Duodenal mucosa (tissue), 2 donors: ENCODE data around the gene SLC38A3.
"Not testable (repeated sequence)": the region's sequence is repeated elsewhere in the genome, so short reads cannot be mapped to it uniquely, and the experiment has no call there.

ENCODE experiments used
- H3K27ac ChIP-seq: one replicate; pipeline ENCODE4 v1.7.0; 2013; ENCODE audit warnings: low read depth, low read length
- H3K27me3 ChIP-seq, 2 donors: one replicate each; pipeline ENCODE4 v1.7.0; 2013; ENCODE audit warnings: low read length in 2 of 2, control low read depth in 1 of 2; ENCODE audit not compliant: insufficient read depth in 2 of 2, control insufficient read depth in 1 of 2
- H3K36me3 ChIP-seq, 2 donors: one replicate each; pipeline ENCODE4 v1.7.0; 2013; ENCODE audit warnings: low read length in 2 of 2, control low read depth in 1 of 2; ENCODE audit not compliant: insufficient read depth in 2 of 2, control insufficient read depth in 1 of 2
- H3K4me1 ChIP-seq, 2 donors: one replicate each; pipeline ENCODE4 v1.7.0; 2013; ENCODE audit warnings: low read length in 2 of 2, control low read depth in 1 of 2; ENCODE audit not compliant: insufficient read depth in 2 of 2, control insufficient read depth in 1 of 2
- H3K4me3 ChIP-seq, 2 donors: one replicate each; pipeline ENCODE4 v1.7.0; 2013; ENCODE audit warnings: low read length in 2 of 2, low read depth in 1 of 2
- H3K9ac ChIP-seq, 2 donors: one replicate each; pipeline ENCODE4 v1.7.0; 2013; ENCODE audit warnings: low read length in 2 of 2, low read depth in 1 of 2
- H3K9me3 ChIP-seq, 2 donors: one replicate each; pipeline ENCODE4 v1.7.0; 2013; ENCODE audit warnings: low read length in 2 of 2, control low read depth in 1 of 2; ENCODE audit not compliant: control insufficient read depth in 1 of 2

SLC38A3 gene

GRCh38 chr3:50258029-50258680 lies 53.1 kb downstream of the SLC38A3 start:
- Histone ChIP-seq H3K9me3 (no peaks in the 10 kb centered on the region), H3K27ac (no peak overlapping the region), H3K27me3 (no peaks in the 10 kb centered on the region), H3K4me3 (no peak overlapping the region), H3K4me1 (peaks cover 24 to 25% of the 10 kb centered on the region in 2 donors), H3K36me3 (peaks cover 19 to 41% of the 10 kb centered on the region in 2 donors), H3K9ac (no peak overlapping the region)

GRCh38 chr3:50258979-50259378 lies 53.9 kb downstream of the SLC38A3 start:
- H3K4me1 ChIP-seq: peaks cover 19 to 20% of the 10 kb centered on the region in 2 donors
- H3K27ac ChIP-seq: peak overlapping the region; percentile 62
- H3K36me3 ChIP-seq: peaks cover 18 to 36% of the 10 kb centered on the region in 2 donors
- H3K9me3 ChIP-seq: no peaks in the 10 kb centered on the region
- peak overlapping the region; percentile 1 to 71 for H3K9ac ChIP-seq
- no peaks in the 10 kb centered on the region for H3K27me3 ChIP-seq
- no peak overlapping the region for H3K4me3 ChIP-seq

GRCh38 chr3:50259432-50260026 lies 54.5 kb downstream of the SLC38A3 start:
- Histone ChIP-seq H3K36me3 (peaks cover 18 to 31% of the 10 kb centered on the region in 2 donors), H3K27ac (peak overlapping the region; percentile 62), H3K4me1 (peaks cover 19 to 22% of the 10 kb centered on the region in 2 donors), H3K4me3 (peak overlapping the region in 1 of 2 donors; percentile 35), H3K27me3 (no peaks in the 10 kb centered on the region), H3K9me3 (no peaks in the 10 kb centered on the region), H3K9ac (peak overlapping the region; percentile 1 to 71)

GRCh38 chr3:50260027-50260941 lies 55.2 kb downstream of the SLC38A3 start:
- Histone ChIP-seq H3K27ac (peak overlapping the region; percentile 84), H3K4me3 (peak overlapping the region; percentile 51 to 60), H3K9ac (peak overlapping the region; percentile 71 to 80), H3K36me3 (peaks cover 18 to 24% of the 10 kb centered on the region in 2 donors), H3K27me3 (no peaks in the 10 kb centered on the region), H3K9me3 (no peaks in the 10 kb centered on the region), H3K4me1 (peaks cover 24% of the 10 kb centered on the region in 2 donors)

- Histone ChIP-seq H3K9me3 (no peaks in the 10 kb centered on the region), H3K36me3 (peaks cover 18 to 22% of the 10 kb centered on the region in 2 donors), H3K9ac (peak overlapping the region; percentile 71 to 80), H3K4me1 (peaks cover 29 to 31% of the 10 kb centered on the region in 2 donors), H3K27me3 (no peaks in the 10 kb centered on the region), H3K27ac (peak overlapping the region; percentile 84), H3K4me3 (peak overlapping the region; percentile 51 to 60)
These were observed 55.9 kb downstream of the SLC38A3 start for GRCh38 chr3:50260942-50261441.

GRCh38 chr3:50261505-50261904 lies 56.4 kb downstream of the SLC38A3 start:
- no peak overlapping the region for H3K4me3 ChIP-seq
- peak overlapping the region in 1 of 2 donors; percentile 80 for H3K9ac ChIP-seq
- H3K9me3 ChIP-seq: no peaks in the 10 kb centered on the region
- H3K27ac ChIP-seq: no peak overlapping the region
- no peaks in the 10 kb centered on the region for H3K27me3 ChIP-seq
- peaks cover 34 to 36% of the 10 kb centered on the region in 2 donors for H3K4me1 ChIP-seq
- peaks cover 13 to 17% of the 10 kb centered on the region in 2 donors for H3K36me3 ChIP-seq

GRCh38 chr3:50262200-50262599 lies 57.1 kb downstream of the SLC38A3 start:
- not testable (repeated sequence) for H3K27me3 ChIP-seq, H3K27ac ChIP-seq, H3K4me3 ChIP-seq, H3K9me3 ChIP-seq, H3K9ac ChIP-seq
- Histone ChIP-seq H3K36me3 (peaks cover 9 to 10% of the 10 kb centered on the region in 2 donors), H3K4me1 (peaks cover 41 to 43% of the 10 kb centered on the region in 2 donors)

- H3K36me3 ChIP-seq: peaks cover 4 to 5% of the 10 kb centered on the region in 2 donors
- H3K27ac ChIP-seq: no peak overlapping the region
- H3K9me3 ChIP-seq: no peaks in the 10 kb centered on the region
- H3K27me3 ChIP-seq: no peaks in the 10 kb centered on the region
- no peak overlapping the region for H3K9ac ChIP-seq
- peaks cover 47 to 48% of the 10 kb centered on the region in 2 donors for H3K4me1 ChIP-seq
- H3K4me3 ChIP-seq: no peak overlapping the region
These were observed 57.7 kb downstream of the SLC38A3 start for GRCh38 chr3:50262778-50263177.

- peak overlapping the region; percentile 54 for H3K27ac ChIP-seq
- H3K27me3 ChIP-seq: no peaks in the 10 kb centered on the region
- no peak overlapping the region for H3K4me3 ChIP-seq
- H3K4me1 ChIP-seq: peaks cover 56 to 58% of the 10 kb centered on the region in 2 donors
- no peaks in the 10 kb centered on the region for H3K9me3 ChIP-seq
- H3K36me3 ChIP-seq: no peaks in the 10 kb centered on the region
- H3K9ac ChIP-seq: peak overlapping the region in 1 of 2 donors; percentile 20
These were observed 58.7 kb downstream of the SLC38A3 start for GRCh38 chr3:50263478-50264382.
